OCI-LY1 (cell line): ENCODE results near the gene CCNYL1.

ENCODE experiments used
- CTCF ChIP-seq: fragments of 200-600 bp; sonication (generic), shearing (Covaris generic); IDR thresholded peaks from 2 replicates; pipeline ENCODE4 v1.5.1; 2017; ENCODE audit warnings: mild to moderate bottlenecking, antibody characterized with exemption, low read length, moderate library complexity, mixed read lengths
- EZH2 ChIP-seq: fragments of 200-600 bp; sonication (generic), shearing (Covaris generic); IDR thresholded peaks from 2 replicates; pipeline ENCODE4 v1.8.0; 2017; ENCODE audit warnings: borderline replicate concordance, mixed run types, mild to moderate bottlenecking, antibody characterized with exemption, low read length, moderate library complexity, mixed read lengths

- TF ChIP-seq EZH2, result no peak
- no peak for TF ChIP-seq CTCF
Observed at GRCh38 chr2:207720517-207721187, 9.2 kb downstream of the CCNYL1 start.
